GM10266 (cell line): ENCODE measurements around the gene EXTL2.

Experiments used
- DNase-seq: peaks from one replicate; pipeline ENCODE4 v3.0.0; 2012; ENCODE audit errors: extremely low spot score
- TF ChIP-seq, protein P1 (sequence below): IDR thresholded peaks from 2 replicates; pipeline ENCODE4 v1.5.1; 2012; ENCODE audit warnings: mild to moderate bottlenecking, low read depth; ENCODE audit not compliant: control insufficient read depth, insufficient read depth; ENCODE audit errors: missing control alignments

EXTL2 gene

DNA sequence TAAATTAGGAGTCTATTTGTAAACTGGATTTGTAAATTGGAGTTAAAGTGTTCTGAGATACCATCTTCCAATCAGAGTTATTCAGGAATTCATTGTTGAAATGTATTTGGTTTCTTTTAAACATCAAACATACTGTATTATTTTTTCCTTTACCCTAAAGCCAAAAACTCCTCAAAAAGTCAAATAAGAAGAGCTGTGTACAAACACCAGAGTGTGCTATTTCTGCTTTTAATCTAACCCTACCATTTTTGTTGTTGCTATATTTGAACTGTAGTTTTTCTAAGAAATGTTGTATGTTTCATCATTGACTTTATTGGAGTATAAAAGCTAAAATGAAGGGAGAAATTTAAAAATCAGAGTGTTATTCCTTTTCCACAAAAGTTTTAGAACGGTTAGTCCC is 37.1 kb upstream of the EXTL2 start:
- no peak for DNase-seq
- TF ChIP-seq, protein P1, sequence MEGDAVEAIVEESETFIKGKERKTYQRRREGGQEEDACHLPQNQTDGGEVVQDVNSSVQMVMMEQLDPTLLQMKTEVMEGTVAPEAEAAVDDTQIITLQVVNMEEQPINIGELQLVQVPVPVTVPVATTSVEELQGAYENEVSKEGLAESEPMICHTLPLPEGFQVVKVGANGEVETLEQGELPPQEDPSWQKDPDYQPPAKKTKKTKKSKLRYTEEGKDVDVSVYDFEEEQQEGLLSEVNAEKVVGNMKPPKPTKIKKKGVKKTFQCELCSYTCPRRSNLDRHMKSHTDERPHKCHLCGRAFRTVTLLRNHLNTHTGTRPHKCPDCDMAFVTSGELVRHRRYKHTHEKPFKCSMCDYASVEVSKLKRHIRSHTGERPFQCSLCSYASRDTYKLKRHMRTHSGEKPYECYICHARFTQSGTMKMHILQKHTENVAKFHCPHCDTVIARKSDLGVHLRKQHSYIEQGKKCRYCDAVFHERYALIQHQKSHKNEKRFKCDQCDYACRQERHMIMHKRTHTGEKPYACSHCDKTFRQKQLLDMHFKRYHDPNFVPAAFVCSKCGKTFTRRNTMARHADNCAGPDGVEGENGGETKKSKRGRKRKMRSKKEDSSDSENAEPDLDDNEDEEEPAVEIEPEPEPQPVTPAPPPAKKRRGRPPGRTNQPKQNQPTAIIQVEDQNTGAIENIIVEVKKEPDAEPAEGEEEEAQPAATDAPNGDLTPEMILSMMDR: no peak

DNA sequence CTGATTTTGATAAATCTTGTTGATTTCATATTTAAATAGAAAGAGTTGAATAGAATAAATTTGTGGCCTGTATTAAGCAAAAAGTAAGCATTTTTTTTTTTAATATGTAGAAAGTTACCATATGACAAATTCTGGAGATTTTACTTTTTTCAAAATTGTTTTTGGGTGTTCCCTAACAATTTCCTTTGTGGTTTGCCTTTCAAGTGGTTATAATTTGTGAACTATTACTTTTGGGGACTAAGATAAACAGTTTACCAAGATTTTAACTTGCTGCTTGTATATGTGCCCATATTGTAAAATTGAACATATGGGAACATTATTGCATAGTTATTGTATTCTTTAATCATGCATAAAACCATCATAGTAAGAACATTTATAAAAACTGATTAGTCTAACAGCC is 35.9 kb upstream of the EXTL2 start:
- TF ChIP-seq, protein P1: no peak
- DNase-seq: no peak

DNA sequence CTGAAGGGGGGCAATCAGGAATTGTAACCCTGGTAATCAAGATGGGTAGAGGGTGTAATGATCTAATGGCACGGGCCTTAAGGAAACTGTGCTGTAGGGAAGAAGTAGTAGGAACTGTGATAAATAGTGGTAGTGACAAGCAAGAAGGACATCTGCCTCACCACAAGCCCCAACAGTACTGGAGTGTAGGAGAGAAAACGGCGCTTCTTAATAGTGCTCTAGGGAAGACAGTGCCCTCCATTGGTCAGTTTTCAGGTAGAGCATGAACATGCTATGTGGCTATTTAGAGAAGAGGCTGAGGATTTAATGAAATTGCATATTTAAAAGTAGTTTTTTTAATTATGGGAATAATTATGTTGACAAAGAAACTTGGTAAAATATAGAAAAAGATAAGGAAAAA is 33.5 kb upstream of the EXTL2 start:
- DNase-seq: no peak
- TF ChIP-seq, protein P1: no peak

DNA sequence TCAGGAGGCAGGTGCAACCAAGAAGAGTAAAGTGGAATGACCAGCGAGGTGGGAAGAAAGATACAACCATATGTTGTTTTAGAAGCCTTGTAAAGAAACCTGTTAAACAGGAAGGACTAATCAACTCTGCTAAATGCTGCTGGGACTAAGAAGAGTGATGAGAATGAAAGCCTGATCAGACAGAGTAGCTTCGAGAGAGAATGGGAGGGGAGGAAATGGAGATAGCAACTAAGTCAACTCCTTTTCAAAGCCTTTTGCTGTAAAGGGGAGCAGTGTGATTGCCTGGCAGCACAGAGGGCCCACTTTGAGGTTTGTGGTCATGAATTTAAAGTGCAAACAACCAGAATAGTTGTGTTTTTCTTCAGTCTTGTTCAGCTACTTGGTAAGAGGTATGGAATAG is 32.6 kb upstream of the EXTL2 start:
- TF ChIP-seq, protein P1: no peak
- DNase-seq: no peak

DNA sequence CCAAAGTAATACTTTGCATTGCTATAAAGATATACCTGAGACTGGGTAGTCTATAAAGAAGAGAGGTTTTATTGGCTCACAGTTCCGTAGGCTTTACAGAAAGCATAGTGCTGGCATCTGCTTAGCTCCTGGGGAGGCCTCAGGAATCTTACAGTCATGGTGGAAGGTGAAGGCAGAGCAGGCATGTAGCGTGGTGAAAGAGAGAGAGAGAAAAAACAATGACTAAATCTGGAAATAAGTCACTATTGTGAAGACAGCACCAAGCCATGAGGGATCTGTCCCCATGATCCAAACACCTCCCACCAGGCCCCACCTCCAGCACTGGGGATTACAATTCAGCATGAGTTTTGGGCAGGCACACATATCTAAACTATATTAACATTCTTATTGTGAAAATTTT is 31.6 kb upstream of the EXTL2 start:
- DNase-seq: no peak
- TF ChIP-seq, protein P1: no peak

DNA sequence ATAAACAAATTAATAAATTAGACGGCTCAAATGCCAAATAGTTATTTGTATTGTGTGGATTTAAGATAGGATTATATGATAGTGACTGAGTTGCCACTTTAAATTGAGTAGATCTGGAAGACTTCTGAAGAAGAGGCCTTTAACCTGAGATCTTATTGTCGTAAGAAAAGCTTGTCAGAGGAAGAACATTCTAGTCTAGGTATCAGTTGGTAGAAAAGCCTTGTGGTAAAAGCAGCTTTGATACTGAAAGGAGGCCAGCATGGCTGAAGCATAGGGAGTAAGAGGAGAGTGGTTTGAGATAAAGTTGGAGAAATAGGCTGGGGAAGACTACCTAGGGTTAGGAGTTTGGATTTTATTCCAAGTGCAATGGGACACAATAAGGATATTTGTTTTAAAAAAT is 30.3 kb upstream of the EXTL2 start:
- TF ChIP-seq, protein P1: no peak
- no peak for DNase-seq

DNA sequence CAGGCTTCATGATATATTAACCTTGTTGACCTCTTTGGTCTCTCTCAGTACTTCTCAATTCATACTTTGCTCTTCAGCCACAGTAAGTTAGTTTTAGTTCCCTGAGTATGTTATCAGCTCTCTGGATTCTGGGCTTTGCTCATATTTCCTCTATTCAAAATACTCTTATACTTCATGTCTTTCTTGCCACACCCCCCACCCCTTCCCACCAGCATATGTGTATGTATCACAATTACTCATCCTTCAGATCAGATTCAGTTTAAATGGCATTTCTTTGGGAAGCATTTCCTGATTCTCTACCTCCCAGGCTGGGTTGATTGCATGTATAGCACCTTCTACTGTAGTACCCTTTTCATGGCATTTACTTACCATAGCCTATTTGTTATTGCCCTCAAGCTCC is 29.6 kb upstream of the EXTL2 start:
- TF ChIP-seq, protein P1: no peak
- DNase-seq: no peak
